Endothelial cell of umbilical vein (primary cell): ENCODE measurements around the gene BCAR3. TPM values are rescaled to one million over a fixed set of nuclear protein-coding genes. Genes with fewer than 3 reads are reported as not detected.

ENCODE experiments used
- BruUV-seq: library from RNA; stranded (reverse); fragments of 400-500 nt; replicated peaks from 2 replicates; lab custom pipeline; 2021; lab: Mats Ljungman, UMichigan
- CTCF ChIA-PET: fragments of 300-600, 350-600 bp; sonication (Branson Sonifier 250); formaldehyde crosslinking; loops from one replicate; lab custom pipeline; 2021; ENCODE audit warnings: antibody characterized with exemption, inconsistent platforms; lab: Charles Lee
- POLR2A ChIA-PET: fragments of 300-600, 350-600 bp; sonication (Branson Sonifier 250); formaldehyde crosslinking; loops from one replicate; lab custom pipeline; 2021; ENCODE audit warnings: antibody characterized with exemption, inconsistent platforms; lab: Charles Lee
- DNase-seq: peaks from one replicate; pipeline ENCODE4 v3.0.0-alpha.2; 2011; ENCODE audit warnings: low read depth, low spot score
- FAIRE-seq: peaks from 2 replicates; lab custom pipeline; 2011; peaks lifted over from hg19 to GRCh38; lab: Jason Lieb, UNC
- H2AFZ ChIP-seq: 2 replicates; pipeline ENCODE4 v1.6.0; 2012; ENCODE audit warnings: low read depth, low read length, control low read depth, inconsistent platforms
- H3K27ac ChIP-seq: 2 replicates; pipeline ENCODE4 v1.5.1; 2011; ENCODE audit warnings: low read depth, mild to moderate bottlenecking, control low read depth, low read length, moderate library complexity; ENCODE audit not compliant: insufficient read depth
- H3K27me3 ChIP-seq, 2 experiments: 2 replicates each; pipeline versions ENCODE4 v1.6.0 to v1.6.1; 2011; ENCODE audit warnings: low read length in 2 of 2, mixed read lengths in 1 of 2; ENCODE audit not compliant: control insufficient read depth in 2 of 2, insufficient read depth in 2 of 2
- H3K36me3 ChIP-seq, 2 experiments: 2 replicates in 1 of 2; 3 replicates in 1 of 2; pipeline ENCODE4 v1.5.1; 2011; ENCODE audit warnings: low read length in 2 of 2, mild to moderate bottlenecking in 1 of 2, moderate library complexity in 1 of 2; ENCODE audit not compliant: control insufficient read depth in 2 of 2, insufficient read depth in 2 of 2; ENCODE audit errors: extremely low read depth in 1 of 2
- H3K4me1 ChIP-seq: 3 replicates; pipeline ENCODE4 v1.5.1; 2011; ENCODE audit warnings: mild to moderate bottlenecking, low read length; ENCODE audit not compliant: control insufficient read depth, insufficient read depth; ENCODE audit errors: extremely low read depth
- H3K4me2 ChIP-seq: 2 replicates; pipeline ENCODE4 v1.6.1; 2011; ENCODE audit warnings: low read length, control low read depth, mixed read lengths; ENCODE audit not compliant: insufficient read depth
- H3K4me3 ChIP-seq, 3 experiments: fragments of 200-600 bp in 1 of 3; sonication (generic), shearing (Covaris generic) in 1 of 3; replicated peaks in 1 of 3; 2 replicates each; pipeline ENCODE4 v1.5.1; 2011 to 2016; ENCODE audit warnings: control low read depth in 3 of 3, low read length in 3 of 3, mild to moderate bottlenecking in 2 of 3, inconsistent platforms in 1 of 3, low read depth in 1 of 3, moderate library complexity in 1 of 3; ENCODE audit not compliant: insufficient read depth in 1 of 3
- H3K79me2 ChIP-seq: 2 replicates; pipeline ENCODE4 v1.6.0; 2012; ENCODE audit warnings: low read length, inconsistent platforms; ENCODE audit not compliant: control insufficient read depth, insufficient read depth
- H3K9ac ChIP-seq: replicated peaks from 2 replicates; pipeline ENCODE3; 2011; ENCODE audit warnings: low read length, control low read depth; ENCODE audit not compliant: insufficient read depth; ENCODE audit errors: extremely low read depth
- H3K9me1 ChIP-seq: replicated peaks from 3 replicates; pipeline ENCODE4 v1.6.0; 2011; ENCODE audit warnings: mild to moderate bottlenecking, low read length; ENCODE audit not compliant: control insufficient read depth, insufficient read depth; ENCODE audit errors: extremely low read depth
- H3K9me3 ChIP-seq: replicated peaks from 2 replicates; pipeline ENCODE4 v1.5.1; 2012; ENCODE audit warnings: low read length, inconsistent platforms; ENCODE audit not compliant: control insufficient read depth, insufficient read depth
- H4K20me1 ChIP-seq: replicated peaks from 2 replicates; pipeline ENCODE3; 2011; ENCODE audit warnings: mild to moderate bottlenecking, low read length; ENCODE audit not compliant: control insufficient read depth, insufficient read depth; ENCODE audit errors: extremely low read depth
- EZH2 ChIP-seq: IDR thresholded peaks from 2 replicates; pipeline ENCODE4 v1.6.1; 2012; ENCODE audit warnings: borderline replicate concordance, low read depth, mild to moderate bottlenecking, moderate library complexity, low read length, inconsistent platforms; ENCODE audit not compliant: severe bottlenecking
- FOS ChIP-seq: IDR thresholded peaks from 2 replicates; pipeline ENCODE4 v1.6.1; 2011; ENCODE audit warnings: mild to moderate bottlenecking, low read length, moderate library complexity, borderline replicate concordance; ENCODE audit not compliant: insufficient read depth
- GATA2 ChIP-seq: IDR thresholded peaks from 2 replicates; pipeline ENCODE4 v1.7.0; 2011; ENCODE audit warnings: low read depth, mild to moderate bottlenecking, moderate library complexity, mixed read lengths, low read length; ENCODE audit not compliant: insufficient read length, insufficient read depth
- JUN ChIP-seq: IDR thresholded peaks from 2 replicates; pipeline ENCODE4 v1.6.1; 2011; ENCODE audit warnings: borderline replicate concordance, low read depth; ENCODE audit not compliant: insufficient read length, insufficient read depth
- MAX ChIP-seq: IDR thresholded peaks from 2 replicates; pipeline ENCODE4 v1.6.1; 2011; ENCODE audit not compliant: insufficient read depth, insufficient read length
- MYC ChIP-seq: IDR thresholded peaks from one replicate; pipeline ENCODE4 v1.6.1; 2011; ENCODE audit warnings: mild to moderate bottlenecking, low read depth, low read length
- POLR2A ChIP-seq: IDR thresholded peaks from 2 replicates; pipeline ENCODE4 v1.6.1; 2012; ENCODE audit warnings: low read depth, mild to moderate bottlenecking, control low read depth, low read length
- POLR2AphosphoS5 ChIP-seq: IDR thresholded peaks from 2 replicates; pipeline ENCODE4 v1.6.1; 2012; ENCODE audit warnings: low read depth, mild to moderate bottlenecking, control low read depth, low read length, moderate library complexity; ENCODE audit not compliant: insufficient read depth
- dilution Hi-C: fragments of 300-500 bp; cut with MboI; formaldehyde crosslinking; loops from one replicate; pipeline ENCODE4 v1.15.0; 2019; ENCODE audit warnings: low sequenced_read_pairs; ENCODE audit not compliant: extremely low pct_ligation_motif_present
- intact Hi-C: fragments of 100-400 bp; cut with micrococcal nuclease; formaldehyde crosslinking; loops from one replicate; pipeline ENCODE4 v1.10.0; 2022
- polyA plus RNA-seq, 4 experiments: library from polyadenylated mRNA; depleted of rRNA in 3 of 4; stranded (reverse) in 3 of 4; unstranded in 1 of 4; fragments of >200 nt; gene quantifications; 2 replicates each; pipeline versions ENCODE4 v1.2.1 to v1.2.3, GENCODE V29; 2011 to 2012; ENCODE audit warnings: missing spikeins in 1 of 4
- total RNA-seq: library from RNA; stranded (reverse); gene quantifications from 2 replicates; pipeline ENCODE4 v1.2.3, GENCODE V29; 2021
- TF ChIP-seq, protein P1 (sequence below), 2 donors: IDR thresholded peaks; 1 replicate in 1 of 2; 2 replicates in 1 of 2; pipeline ENCODE4 v1.5.1; 2011; ENCODE audit warnings: low read length in 2 of 2, mild to moderate bottlenecking in 2 of 2, moderate library complexity in 2 of 2, control low read depth in 1 of 2, inconsistent platforms in 1 of 2, low read depth in 1 of 2; ENCODE audit not compliant: insufficient read depth in 1 of 2; ENCODE audit errors: extremely low read depth in 1 of 2

The BCAR3 gene
- total and polyA plus RNA-seq, 2 donors (not counting 3 experiments of a cell fraction or from before 2014, with no cell fraction given), result 17.5 to 32.9 TPM

DNA sequence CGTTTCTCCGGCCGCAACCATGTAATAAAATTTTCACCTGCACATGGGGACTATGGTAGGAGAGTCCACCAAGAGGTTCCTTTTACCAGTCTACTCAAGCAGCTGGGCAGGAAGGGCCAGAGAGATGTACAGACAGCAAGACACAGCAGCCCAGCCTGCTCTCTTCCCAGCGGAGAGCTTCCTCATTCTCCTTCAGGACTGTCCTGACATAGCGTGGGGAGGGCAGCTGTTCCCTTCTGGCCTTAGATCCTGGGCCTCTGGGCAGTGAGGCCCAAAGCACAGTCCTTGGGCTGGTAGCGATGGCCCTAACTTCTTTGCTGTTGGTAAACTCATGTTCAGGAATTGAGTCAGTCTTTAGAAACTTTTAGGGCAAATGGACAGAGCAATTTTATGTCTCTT is 89.1 kb downstream of the BCAR3 start:
- DNase-seq, result no peak
- Histone ChIP-seq H3K9me3 (no peaks in the 10 kb centered on the region), H3K4me1 (peaks cover 32% of the 10 kb centered on the region), H3K9me1 (no peaks in the 10 kb centered on the region), H2AFZ (no peak overlapping the region), H3K79me2 (peaks cover 78% of the 10 kb centered on the region), H4K20me1 (no peaks in the 10 kb centered on the region), H3K36me3 (peaks cover 8 to 9% of the 10 kb centered on the region in 2 experiments), H3K4me3 (no peak overlapping the region), H3K27me3 (no peaks in the 10 kb centered on the region), H3K4me2 (no peak overlapping the region), H3K27ac (no peak overlapping the region), H3K9ac (no peak overlapping the region)
- intact Hi-C loops, result no loop called here
- dilution Hi-C loops, result no loop called here
- ChIA-PET CTCF (interaction anchor here (1.2 to 2.7 kb wide), 3 partner anchors 15 to 252 kb away, joined by 3 to 16 read pairs (median 8); no protein-coding TSS in a partner anchor), POLR2A (interaction anchor here (0.5 kb wide), 1 partner anchor 11 kb away, joined by 3 read pairs; no protein-coding TSS in a partner anchor)
- FAIRE-seq, result no peak
- no TSS peak for BruUV-seq
- no peak for TF ChIP-seq MAX
- TF ChIP-seq POLR2AphosphoS5, result no peak
- TF ChIP-seq JUN, result no peak
- no peak for TF ChIP-seq FOS

GRCh38 chr1:93591676-93592550 is 89.7 kb downstream of the BCAR3 start:
- no peak for TF ChIP-seq GATA2
- TF ChIP-seq POLR2A, result no peak
- no peak for TF ChIP-seq FOS
- TF ChIP-seq POLR2AphosphoS5, result no peak
- no peak for TF ChIP-seq MYC
- TF ChIP-seq, protein P1, sequence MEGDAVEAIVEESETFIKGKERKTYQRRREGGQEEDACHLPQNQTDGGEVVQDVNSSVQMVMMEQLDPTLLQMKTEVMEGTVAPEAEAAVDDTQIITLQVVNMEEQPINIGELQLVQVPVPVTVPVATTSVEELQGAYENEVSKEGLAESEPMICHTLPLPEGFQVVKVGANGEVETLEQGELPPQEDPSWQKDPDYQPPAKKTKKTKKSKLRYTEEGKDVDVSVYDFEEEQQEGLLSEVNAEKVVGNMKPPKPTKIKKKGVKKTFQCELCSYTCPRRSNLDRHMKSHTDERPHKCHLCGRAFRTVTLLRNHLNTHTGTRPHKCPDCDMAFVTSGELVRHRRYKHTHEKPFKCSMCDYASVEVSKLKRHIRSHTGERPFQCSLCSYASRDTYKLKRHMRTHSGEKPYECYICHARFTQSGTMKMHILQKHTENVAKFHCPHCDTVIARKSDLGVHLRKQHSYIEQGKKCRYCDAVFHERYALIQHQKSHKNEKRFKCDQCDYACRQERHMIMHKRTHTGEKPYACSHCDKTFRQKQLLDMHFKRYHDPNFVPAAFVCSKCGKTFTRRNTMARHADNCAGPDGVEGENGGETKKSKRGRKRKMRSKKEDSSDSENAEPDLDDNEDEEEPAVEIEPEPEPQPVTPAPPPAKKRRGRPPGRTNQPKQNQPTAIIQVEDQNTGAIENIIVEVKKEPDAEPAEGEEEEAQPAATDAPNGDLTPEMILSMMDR (IDR thresholded peaks at IDR 0.05; ENCODE audit: extremely low read depth in 1 of 2, insufficient read depth in 1 of 2, low read depth in 1 of 2, low read length in 2 of 2), result no peak
- no peak for TF ChIP-seq MAX
- TF ChIP-seq EZH2, result no peak
- TF ChIP-seq JUN, result no peak
- H3K9ac ChIP-seq, result no peak overlapping the region
- H3K4me3 ChIP-seq, result no peak overlapping the region
- CTCF ChIA-PET, result interaction anchor here (0.6 to 2.7 kb wide), 4 partner anchors 16 to 253 kb away, joined by 3 to 16 read pairs (median 6); no protein-coding TSS in a partner anchor
- POLR2A ChIA-PET, result no interaction called here
- dilution Hi-C loops (no loop called here), intact Hi-C loops (no loop called here)
- BruUV-seq, result no TSS peak
- H3K4me1 ChIP-seq, result peaks cover 32% of the 10 kb centered on the region
- no peaks in the 10 kb centered on the region for H3K9me1 ChIP-seq
- FAIRE-seq (no peak), DNase-seq (no peak)
- H4K20me1 ChIP-seq, result no peaks in the 10 kb centered on the region
- H3K27me3 ChIP-seq, result no peaks in the 10 kb centered on the region
- no peak overlapping the region for H2AFZ ChIP-seq
- no peak overlapping the region for H3K27ac ChIP-seq
- H3K79me2 ChIP-seq, result peaks cover 76% of the 10 kb centered on the region
- H3K36me3 ChIP-seq, result peaks cover 9 to 11% of the 10 kb centered on the region in 2 experiments
- H3K9me3 ChIP-seq, result no peaks in the 10 kb centered on the region
- no peak overlapping the region for H3K4me2 ChIP-seq
